HEK293 (cell line): Measurements from ENCODE around the gene FAM117B.

Experiments used
- CTCF ChIP-seq: fragments of 450-650 bp; formaldehyde crosslinking; IDR thresholded peaks from 2 replicates; pipeline ENCODE4 v1.5.1; 2016; ENCODE audit warnings: missing biosample characterization, missing genetic modification characterization
- ZNF423 ChIP-seq: fragments of 450-650 bp; formaldehyde crosslinking; IDR thresholded peaks from 2 replicates; pipeline ENCODE4 v1.5.1; 2016; ENCODE audit warnings: missing biosample characterization, missing genetic modification characterization
- ZNF645 ChIP-seq: fragments of 450-650 bp; formaldehyde crosslinking; IDR thresholded peaks from 2 replicates; pipeline ENCODE4; 2016; ENCODE audit warnings: missing biosample characterization, missing genetic modification characterization

GRCh38 chr2:202778217-202778616 is 143.4 kb downstream of the FAM117B start:
- TF ChIP-seq CTCF (tag by site-specific recombination) (no peak), ZNF423 (tag by site-specific recombination) (no peak), ZNF645 (tag by site-specific recombination) (no peak)
